HL-60 (cell line): Measurements from ENCODE around the gene NMT2.

Source experiments
- DNase-seq, 2 experiments: peaks; one replicate each; pipeline ENCODE4 v3.0.0-alpha.2; 2010 to 2020; ENCODE audit warnings: low read depth in 1 of 2, low spot score in 1 of 2
- H3K27ac ChIP-seq: fragments of 250-450 bp; sonication (Bioruptor Pico); replicated peaks from 2 replicates; pipeline ENCODE4 v1.5.1; 2020; ENCODE audit warnings: mild to moderate bottlenecking, moderate library complexity
- H3K27me3 ChIP-seq: fragments of 250-450 bp; sonication (Bioruptor Pico); 2 replicates; pipeline ENCODE4 v1.5.1; 2021; ENCODE audit warnings: mild to moderate bottlenecking, moderate library complexity; ENCODE audit not compliant: insufficient read depth, poor library complexity, severe bottlenecking
- H3K4me3 ChIP-seq: replicated peaks from 2 replicates; pipeline ENCODE4 v1.5.1; 2011; ENCODE audit warnings: mild to moderate bottlenecking, control low read depth, low read length; ENCODE audit not compliant: insufficient read depth
- CTCF ChIP-seq: IDR thresholded peaks from one replicate; pipeline ENCODE4 v1.5.1; 2011; ENCODE audit warnings: low read length, control low read depth, inconsistent platforms; ENCODE audit not compliant: insufficient read depth
- GABPA ChIP-seq: IDR thresholded peaks from 2 replicates; pipeline ENCODE4 v1.6.1; 2012; ENCODE audit warnings: low read depth
- POLR2AphosphoS5 ChIP-seq: IDR thresholded peaks from 2 replicates; pipeline ENCODE4 v1.6.1; 2012; ENCODE audit warnings: low read depth
- REST ChIP-seq: IDR thresholded peaks from 2 replicates; pipeline ENCODE4 v1.6.1; 2012; ENCODE audit warnings: low read depth; ENCODE audit not compliant: insufficient replicate concordance
- SPI1 ChIP-seq: IDR thresholded peaks from 2 replicates; pipeline ENCODE4 v1.6.1; 2012; ENCODE audit warnings: low read depth, mild to moderate bottlenecking, borderline replicate concordance

The NMT2 gene

DNA sequence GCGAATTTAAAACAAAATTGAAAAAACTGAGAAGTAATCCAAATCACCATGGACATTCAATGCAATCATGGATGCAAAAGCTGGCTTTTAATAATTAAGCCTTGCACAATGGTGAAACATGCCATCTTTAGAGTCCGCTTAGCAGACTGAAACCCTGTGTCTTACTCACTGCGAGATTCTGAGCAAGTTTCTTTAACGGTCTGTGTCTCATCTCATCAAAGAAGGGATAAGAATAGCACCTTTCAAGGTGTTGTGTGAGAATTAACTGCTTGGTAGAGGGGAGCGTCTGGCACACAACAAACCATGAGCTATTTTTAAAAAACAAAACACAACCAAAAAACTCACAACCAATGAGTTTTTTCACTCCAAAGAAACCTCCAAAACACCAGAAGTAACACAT, 101.3 kb downstream of the NMT2 start:
- H3K4me3 ChIP-seq = no peak overlapping the region
- H3K27ac ChIP-seq = no peak overlapping the region
- TF ChIP-seq GABPA = no peak
- no peak for TF ChIP-seq POLR2AphosphoS5
- TF ChIP-seq REST = no peak
- no peak for TF ChIP-seq CTCF
- H3K27me3 ChIP-seq = no peaks in the 10 kb centered on the region
- no peak for DNase-seq

DNA sequence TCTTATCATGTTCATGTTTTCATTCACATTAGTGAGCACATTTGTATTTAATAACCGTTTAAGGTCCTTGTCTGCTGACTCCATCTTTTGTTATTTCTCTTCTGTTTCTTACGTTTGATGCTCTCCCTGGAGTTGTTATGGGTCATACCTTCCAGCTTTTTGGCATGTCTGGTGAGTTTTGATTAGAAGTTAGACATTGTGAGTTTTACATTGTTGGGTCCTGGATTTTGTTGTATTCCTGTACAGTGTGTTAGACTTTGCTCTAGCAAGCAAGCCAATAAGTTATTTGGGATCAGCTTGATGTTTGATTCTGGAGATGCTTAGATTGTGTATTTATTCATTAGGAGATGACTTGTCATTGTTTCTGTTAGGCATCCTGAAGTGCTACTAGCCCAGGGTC, 107.9 kb downstream of the NMT2 start:
- TF ChIP-seq CTCF (no peak), REST (no peak), SPI1 (no peak), POLR2AphosphoS5 (no peak), GABPA (no peak)
- DNase-seq = no peak
- Histone ChIP-seq H3K27ac (no peak overlapping the region), H3K27me3 (no peaks in the 10 kb centered on the region), H3K4me3 (no peak overlapping the region)

DNA sequence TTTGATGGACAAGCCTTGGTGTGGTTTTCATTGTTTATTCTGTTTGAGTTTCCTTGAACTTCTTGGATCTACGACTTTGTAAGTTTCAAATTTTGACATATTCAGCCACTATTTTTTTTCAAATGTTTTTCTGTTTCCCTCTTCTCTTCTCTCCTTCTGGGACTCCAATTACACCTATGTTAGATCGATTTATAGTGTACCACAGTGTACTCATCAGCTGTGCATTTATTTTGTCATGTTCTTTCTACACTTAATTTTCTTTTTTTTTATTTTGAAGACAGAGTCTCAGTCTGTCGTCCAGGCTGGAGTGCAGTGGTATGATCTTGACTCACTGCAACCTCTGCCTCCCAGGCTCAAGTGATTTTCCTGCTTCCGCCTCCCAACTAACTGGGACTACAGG, 108.6 kb downstream of the NMT2 start:
- DNase-seq = no peak
- Histone ChIP-seq H3K4me3 (no peak overlapping the region), H3K27me3 (no peaks in the 10 kb centered on the region), H3K27ac (no peak overlapping the region)
- TF ChIP-seq GABPA = no peak
- TF ChIP-seq CTCF = no peak
- no peak for TF ChIP-seq REST
- no peak for TF ChIP-seq POLR2AphosphoS5
- TF ChIP-seq SPI1 = no peak
